GM19351 (cell line): ENCODE data around the gene APH1B.
A peak's percentile ranks its signal among the peaks of the same experiment; 100 is the strongest.
"Not testable (repeated sequence)": the region's sequence is repeated elsewhere in the genome, so short reads cannot be mapped to it uniquely, and the experiment has no call there.

Experiments used
- ATAC-seq: cut with Tn5 transposase; IDR thresholded peaks from one replicate; pipeline ENCODE4 v1.9.1; 2021; ENCODE audit warnings: mild to moderate bottlenecking, moderate library complexity; ENCODE audit not compliant: unreplicated experiment

APH1B gene

GRCh38 chr15:63277038-63277892, at the start of gene APH1B:
Gene APH1B, plus strand, starts transcription at chr15:63277605. Its CDS starts 19 bp downstream, at chr15:63277624.
- peak; percentile 73 for ATAC-seq

- no peak for ATAC-seq
Measured at GRCh38 chr15:63227689-63228088, 49.7 kb upstream of the APH1B start.

- ATAC-seq, result no peak
Measured at GRCh38 chr15:63231206-63231605, 46.2 kb upstream of the APH1B start.

GRCh38 chr15:63231706-63232105, 45.7 kb upstream of the APH1B start:
- no peak for ATAC-seq

- ATAC-seq, result no peak
Measured at GRCh38 chr15:63232405-63232804, 45.0 kb upstream of the APH1B start.

- no peak for ATAC-seq
Measured at GRCh38 chr15:63232943-63233342, 44.5 kb upstream of the APH1B start.

GRCh38 chr15:63233667-63234423, 43.6 kb upstream of the APH1B start:
- ATAC-seq, result no peak

GRCh38 chr15:63234451-63234870, 42.9 kb upstream of the APH1B start:
- ATAC-seq, result no peak

GRCh38 chr15:63236272-63236671, 41.1 kb upstream of the APH1B start:
- ATAC-seq, result no peak

GRCh38 chr15:63237086-63237485, 40.3 kb upstream of the APH1B start:
- not testable (repeated sequence) for ATAC-seq

- ATAC-seq, result no peak
Measured at GRCh38 chr15:63238171-63238570, 39.2 kb upstream of the APH1B start.

GRCh38 chr15:63238796-63239195, 38.6 kb upstream of the APH1B start:
- ATAC-seq, result peak; percentile 75

GRCh38 chr15:63240109-63240508, 37.3 kb upstream of the APH1B start:
- no peak for ATAC-seq

- no peak for ATAC-seq
Measured at GRCh38 chr15:63241316-63241715, 36.1 kb upstream of the APH1B start.

- ATAC-seq, result no peak
Measured at GRCh38 chr15:63243101-63243500, 34.3 kb upstream of the APH1B start.

- ATAC-seq, result no peak
Measured at GRCh38 chr15:63243776-63244175, 33.6 kb upstream of the APH1B start.

GRCh38 chr15:63244399-63244798, 33.0 kb upstream of the APH1B start:
- ATAC-seq, result no peak

- ATAC-seq, result no peak
Measured at GRCh38 chr15:63244976-63245645, 32.3 kb upstream of the APH1B start.

- ATAC-seq, result no peak
Measured at GRCh38 chr15:63246691-63247469, 30.5 kb upstream of the APH1B start.

- no peak for ATAC-seq
Measured at GRCh38 chr15:63250312-63250965, 27.0 kb upstream of the APH1B start.
